NCI-H146 treated with DMSO at 0.1 percent for 48 hours (cell line): ENCODE measurements around the gene BEND3.

Experiments used
- DNase-seq: peaks from one replicate; lab custom pipeline; 2025; ENCODE audit not compliant: unreplicated experiment; lab: John Stamatoyannopoulos, UW

The BEND3 gene

DNA sequence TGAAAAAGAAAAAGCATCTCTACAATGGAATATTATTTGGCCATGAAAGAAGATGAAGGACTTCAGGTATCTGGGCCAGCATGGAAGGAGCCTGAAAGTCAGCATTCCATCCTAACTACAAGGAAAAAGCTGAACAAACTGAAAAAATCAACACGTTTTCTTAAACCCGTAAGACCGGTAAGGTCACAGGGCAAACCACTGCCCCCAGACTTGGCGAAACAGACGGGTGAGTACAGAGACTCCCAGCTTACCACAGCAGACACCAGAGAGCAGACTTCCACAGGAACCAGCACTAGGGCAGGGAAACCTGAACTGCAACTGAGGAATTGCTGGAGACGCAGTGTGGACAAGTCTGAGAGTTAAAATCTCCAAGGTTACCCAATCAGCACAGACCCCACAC, 31.4 kb downstream of the BEND3 start:
- no peak for DNase-seq

DNA sequence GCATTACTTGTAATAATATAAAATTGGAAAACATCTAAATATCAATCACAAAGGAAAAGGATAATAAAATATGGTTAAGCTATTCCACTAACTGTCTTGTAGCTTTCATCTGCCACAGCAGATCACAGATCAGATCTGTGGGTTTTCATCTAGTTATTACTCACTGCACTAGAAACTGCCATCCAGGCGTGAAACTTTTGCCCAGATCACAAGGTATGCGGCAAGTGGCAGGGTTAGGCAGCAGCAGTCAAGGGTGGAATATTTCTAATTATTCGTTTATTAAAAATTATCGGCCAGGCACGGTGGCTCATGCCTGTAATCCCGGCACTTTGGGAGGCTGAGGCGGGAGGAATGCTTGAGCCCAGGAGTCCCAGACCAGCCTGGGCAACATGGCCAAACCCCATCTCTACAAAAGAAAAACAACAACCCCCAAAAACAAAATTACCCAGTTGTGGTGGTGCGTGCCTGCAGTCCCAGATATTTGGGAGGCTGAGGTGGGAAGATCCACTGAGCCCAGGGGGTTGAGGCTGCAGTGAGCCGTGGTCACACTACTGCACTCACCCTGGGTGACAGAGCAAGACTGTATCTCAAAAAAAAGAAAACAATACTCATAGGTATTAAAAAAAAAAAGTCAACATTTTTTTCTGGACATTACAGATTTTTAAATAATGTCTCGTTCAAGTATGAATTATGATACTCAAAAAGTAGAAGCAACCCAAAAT, 32.1 kb downstream of the BEND3 start:
- no peak for DNase-seq

DNA sequence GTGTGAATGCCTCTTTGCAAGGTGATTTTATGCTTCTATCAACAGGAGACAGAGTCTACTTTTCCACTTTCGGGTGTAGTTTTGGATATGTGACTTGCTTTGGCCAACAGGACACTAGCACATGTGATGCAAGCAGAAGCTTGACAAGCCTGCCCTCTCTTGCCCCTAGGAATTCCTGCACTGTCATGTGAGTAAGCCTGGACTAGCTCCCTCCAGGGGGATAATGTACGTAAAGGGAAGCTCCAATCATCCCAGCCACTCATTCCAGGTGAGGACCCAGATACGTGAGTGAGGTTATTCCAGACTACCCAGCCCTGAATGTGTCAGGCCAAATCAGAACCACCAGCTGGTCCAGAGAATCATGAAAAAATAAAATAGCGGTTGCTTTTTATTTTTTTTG, 33.3 kb downstream of the BEND3 start:
- DNase-seq, result no peak

DNA sequence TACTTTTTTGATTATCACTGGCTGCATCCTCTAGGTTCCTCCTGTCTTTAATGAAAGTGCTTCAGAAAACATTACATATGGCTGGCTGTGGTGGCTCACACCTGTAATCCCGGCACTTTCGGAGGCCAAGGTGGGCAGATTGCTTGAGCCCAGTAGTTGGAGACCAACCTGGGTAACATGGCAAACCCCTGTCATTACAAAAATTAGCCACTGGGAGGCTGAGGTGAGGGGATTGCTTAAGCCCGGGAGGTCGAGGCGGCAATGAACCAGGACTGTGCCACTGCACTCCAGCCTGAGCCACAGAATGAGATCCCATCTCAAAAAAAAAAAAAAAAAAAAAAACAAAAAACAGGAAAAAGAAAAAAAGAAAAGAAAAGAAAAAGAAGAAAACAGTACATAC, 35.3 kb downstream of the BEND3 start:
- no peak for DNase-seq

DNA sequence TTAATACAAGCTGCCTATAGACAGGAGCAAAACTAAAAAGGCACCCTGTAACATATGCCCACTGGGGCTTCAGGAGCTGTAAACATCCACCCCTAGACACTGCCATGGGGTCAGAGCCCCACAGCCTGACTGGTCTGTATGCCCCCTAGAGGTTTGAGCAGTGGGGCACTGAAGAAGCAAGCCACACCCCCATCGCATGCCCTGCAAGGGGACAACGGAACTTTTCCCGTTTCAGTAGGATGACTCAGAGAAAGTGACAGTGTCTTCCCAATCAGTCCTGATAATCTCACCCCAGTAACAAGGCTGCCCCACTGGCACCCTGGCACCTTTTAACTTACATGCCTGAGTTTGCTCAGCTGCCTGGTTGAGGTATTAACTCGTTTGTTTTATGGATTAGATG, 35.9 kb downstream of the BEND3 start:
- no peak for DNase-seq

DNA sequence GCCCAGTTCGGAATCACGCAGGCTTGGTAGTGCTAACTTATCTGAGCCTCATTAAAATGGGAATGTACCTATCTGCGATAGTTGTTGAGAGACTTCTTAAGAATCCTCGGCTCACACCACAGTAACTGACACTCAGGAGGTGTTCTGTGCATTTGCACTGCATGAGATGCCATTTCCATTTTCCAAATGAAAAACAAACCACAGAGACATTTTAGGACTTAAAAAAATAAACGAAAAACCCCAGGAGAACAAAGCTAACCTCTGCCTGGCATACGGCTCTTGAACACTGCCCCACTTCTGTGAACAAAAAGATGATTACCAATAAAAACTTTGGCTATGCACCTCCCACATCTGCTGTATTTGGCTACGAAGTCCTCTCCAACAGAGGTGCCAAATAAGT, 37.6 kb downstream of the BEND3 start:
- no peak for DNase-seq

DNA sequence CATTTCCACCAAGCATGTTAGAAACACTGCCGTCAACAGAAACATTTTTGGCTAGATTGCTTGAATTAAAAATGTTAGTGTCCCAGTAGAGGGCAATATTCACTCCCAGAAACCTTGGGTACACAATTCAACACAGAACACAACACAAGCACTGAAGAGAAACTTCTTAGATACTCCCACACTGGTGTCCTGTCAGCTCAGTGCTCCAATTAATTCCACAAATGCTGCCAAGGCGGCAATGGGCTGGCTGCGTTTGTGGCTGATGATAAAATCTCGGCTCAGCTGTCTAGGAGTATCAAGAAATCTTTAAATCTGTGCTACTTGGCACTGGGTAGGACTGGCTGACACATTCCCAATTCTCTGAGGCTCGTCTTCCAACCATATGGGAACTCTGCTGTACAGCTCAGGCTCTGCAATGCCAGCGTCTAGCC, 39.3 kb downstream of the BEND3 start:
- DNase-seq, result no peak

DNA sequence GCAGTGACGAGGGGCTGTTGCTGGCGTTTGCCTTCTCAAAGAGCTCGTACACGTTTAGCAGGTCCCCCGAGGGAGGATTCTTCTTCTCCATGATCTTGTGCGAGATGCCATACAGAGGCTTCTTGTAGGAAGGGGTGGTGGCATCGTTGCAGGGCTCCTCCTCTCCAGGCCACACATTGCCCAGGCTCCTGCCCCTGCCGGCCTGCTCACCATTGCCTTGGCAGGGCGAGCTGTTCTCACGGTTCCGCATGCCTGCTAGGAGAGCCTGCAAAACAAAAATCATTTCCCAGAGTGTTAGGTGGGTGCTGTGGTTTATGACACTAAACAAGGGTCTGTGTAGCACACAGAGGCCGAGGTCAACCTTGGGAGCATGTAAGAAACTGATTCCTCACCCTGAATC, 44.6 kb downstream of the BEND3 start:
- DNase-seq, result no peak

DNA sequence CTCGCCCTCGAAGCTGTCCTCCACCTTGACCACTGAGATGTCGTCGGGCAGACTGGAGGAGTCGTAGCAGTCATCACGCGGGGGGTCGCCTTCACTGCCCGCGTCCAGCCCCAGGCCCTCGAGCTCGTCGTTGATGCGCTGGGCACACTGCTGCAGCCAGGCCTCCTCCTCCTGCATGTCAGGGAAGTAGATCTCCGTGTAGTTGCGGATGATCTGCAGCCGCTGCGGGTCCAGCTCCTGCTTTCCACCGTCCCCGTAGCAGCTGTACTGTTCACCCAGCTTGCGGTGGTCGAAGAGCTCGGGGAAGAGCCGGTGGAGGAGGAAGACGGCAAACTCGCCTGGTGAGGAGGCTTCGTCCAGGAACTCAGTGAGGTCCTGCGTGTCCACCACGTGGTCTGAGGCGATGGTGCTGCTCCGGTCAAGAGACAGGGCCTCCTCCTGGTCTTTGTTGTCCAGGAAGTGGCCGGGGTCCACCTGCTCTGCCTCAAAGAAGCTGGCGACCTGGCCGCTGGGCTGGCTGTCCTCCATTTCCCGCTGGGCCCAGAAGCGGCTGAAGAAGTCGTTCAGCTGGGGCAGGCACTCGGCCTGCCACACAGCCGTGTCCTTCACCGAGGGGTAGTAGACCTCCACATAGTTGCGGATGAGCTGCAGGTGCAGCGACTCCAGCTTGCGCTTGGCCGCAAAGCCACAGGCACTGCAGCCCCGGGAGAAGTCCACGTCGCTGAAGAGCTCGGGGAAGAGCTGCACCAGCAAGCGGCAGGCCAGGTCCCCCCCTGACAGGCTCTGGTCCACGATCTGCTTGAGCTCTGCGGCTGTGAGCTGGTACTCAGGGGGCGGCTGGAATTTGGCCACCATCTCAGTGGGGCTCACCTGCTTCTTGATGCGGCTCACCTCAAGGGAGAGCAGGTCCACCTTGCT, 45.4 kb downstream of the BEND3 start:
- DNase-seq, result no peak

DNA sequence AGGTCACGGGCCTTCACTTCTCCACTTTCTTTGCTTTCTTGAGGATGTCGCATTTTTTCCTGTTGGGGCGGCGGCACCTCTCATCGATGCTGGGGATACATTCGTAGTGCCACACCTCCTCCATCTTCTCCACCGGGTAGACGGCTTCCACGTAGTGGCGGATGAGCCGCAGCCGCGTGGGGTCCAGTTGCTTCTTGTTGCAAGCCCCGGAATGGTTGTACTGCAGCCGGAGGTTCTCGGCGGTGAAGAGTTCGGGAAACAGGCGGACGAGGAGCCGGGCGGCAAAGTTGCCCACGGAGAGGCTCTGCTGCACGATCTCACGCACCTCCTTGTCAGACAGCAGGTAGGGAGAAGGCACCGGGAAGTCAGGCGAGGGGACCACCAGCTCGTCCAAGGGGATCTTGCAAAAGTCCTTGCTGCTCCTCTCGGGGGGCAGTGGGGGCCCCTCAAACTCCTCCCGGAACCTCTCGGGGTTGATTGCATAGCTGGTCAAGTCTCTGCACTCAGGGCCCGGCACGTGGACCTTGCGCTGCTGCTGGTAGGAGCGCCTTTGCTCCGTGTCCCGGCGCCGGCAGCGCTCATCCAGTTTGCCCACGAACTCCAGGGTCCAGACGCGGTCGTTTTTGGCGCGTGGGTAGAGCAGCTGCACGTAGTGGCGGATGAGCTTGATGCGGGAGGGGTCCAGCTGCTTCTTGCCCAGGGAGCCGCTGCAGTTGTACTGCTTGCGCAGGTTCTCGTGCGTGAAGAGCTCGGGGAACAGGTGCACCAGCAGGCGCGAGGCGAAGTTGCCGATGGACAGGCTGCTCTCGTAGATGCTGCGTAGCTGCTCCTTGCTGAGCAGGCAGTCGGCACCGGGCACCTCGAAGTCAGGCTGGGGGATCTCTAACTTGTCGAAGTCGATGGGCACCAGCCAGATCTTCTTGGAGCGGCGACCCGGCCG, 46.4 kb downstream of the BEND3 start:
- no peak for DNase-seq

DNA sequence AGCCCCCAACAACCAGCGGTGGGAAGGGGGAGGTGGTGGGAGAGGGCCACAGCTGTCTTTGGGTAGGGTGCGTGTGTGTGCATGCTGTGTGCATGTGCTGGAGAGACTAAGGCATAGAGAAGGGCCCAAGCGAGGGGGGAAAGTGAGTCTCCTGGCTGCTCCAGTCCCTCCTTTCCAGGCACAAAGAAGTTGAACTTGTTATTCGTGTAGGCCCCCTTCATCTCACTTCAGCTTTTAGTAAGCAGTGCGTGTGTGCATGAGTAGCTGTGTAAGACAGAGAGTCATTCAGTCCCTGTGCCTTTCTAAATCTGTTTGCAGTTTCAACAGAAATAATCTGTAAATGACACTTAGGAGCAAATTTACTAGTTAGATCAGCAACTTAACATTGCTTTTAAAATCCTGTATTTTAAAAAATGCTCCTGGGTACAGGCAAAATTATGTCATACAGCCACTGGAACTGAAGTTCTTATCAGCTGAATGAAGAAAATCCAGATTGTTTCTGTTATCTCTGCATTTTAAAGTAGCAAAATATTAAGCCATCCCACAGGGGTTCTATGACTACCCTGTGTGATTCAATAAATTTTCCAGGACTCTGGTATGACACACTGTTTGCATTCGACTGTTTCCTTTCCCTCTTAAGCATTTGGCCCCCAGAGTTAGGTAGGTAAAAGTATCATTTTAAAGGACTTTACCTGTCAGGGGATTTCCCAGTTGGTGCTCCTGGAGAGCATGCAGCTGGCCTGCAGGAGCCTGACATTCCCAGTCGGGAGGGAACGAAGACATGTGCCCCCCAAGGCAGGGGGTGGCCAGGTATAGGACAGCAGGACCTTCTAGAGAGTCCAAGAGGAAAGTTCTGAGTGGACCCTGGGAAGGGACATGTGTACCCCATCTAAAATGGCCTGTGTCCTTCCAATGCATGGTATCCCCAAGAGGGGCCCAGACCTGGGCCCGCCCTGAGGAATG, 48.3 kb downstream of the BEND3 start:
- DNase-seq, result no peak

DNA sequence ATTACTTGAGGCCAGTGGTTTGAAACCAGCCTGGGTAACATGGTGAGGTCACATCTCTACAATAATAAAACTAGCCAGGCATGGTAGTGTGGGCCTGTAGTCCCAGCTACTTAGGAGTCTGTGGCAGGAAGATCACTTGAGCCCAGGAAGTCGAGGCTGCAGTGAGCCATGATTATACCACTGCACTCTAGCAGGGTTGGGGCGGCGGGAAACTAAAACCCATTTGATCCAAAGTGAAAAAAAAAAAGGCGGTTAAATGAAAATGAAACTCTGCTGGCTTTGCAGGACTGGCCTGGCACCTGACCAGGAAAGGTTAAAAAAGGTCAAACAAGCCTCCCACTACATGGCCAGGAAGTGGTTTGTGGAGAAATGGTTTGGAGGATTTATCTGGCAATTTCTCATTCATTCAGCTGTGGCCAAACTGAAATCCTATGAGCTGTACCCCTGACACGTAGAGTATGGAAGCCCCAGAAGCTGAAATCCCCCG, 50.7 kb downstream of the BEND3 start:
- DNase-seq, result no peak

DNA sequence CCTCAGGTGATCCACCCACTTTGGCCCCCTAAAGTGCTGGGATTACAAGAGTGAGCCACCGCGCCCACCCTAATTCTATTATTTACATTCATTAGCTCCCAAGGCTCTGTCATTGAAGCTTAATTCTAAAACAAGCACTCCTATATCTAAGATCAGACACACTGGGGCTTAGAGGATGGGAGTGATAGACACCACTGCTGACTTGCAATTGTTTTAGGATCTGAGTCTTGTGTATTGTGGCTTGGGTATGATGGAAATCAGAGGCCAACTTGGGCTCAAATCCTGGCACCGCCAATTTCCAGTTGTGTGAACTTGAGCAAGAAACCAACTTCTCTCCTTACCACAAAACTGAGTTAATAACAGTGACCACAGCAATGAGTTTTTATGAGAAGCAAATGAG, 52.6 kb downstream of the BEND3 start:
- DNase-seq, result no peak

DNA sequence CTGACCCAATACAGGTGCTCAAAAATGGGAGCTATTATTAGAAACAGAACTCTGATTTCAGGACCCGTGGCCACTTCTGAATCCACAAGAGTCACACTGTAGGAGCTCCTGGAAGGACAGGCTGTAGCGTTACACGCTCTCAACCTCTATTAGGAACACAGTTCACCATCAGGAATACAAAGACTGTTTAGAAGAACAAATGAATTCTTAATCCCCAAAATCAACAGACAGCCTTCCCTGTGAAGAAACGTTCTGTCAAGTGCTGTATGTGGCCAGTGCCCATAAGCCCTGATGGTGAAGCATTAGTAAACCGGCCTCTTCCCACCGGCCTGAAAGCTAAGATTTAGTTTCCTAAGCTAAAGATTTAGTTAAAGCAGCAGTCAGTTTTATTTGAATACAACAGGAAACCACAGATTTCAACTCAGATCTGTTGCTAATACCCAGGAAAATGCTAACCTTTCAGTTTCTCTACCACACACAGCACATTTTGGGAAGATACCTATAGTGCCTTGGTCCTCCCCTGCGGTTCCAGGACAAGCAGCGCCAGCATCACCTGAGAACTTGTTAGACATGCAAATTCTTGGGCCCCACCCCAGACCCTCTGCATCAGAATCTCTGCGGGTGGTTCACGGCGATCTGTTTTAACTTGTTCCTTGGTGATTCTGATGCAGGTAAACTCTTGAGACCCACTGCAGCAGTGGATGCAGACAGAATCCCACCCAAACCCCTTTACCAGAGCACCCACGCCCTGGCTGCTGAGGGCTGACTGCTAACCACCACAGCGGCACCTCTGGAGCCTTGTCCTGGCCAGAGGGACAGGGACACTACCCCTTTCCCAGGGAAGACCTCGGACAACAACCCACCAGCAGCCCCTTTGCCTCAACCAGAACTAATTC, 53.9 kb downstream of the BEND3 start:
- DNase-seq, result no peak

DNA sequence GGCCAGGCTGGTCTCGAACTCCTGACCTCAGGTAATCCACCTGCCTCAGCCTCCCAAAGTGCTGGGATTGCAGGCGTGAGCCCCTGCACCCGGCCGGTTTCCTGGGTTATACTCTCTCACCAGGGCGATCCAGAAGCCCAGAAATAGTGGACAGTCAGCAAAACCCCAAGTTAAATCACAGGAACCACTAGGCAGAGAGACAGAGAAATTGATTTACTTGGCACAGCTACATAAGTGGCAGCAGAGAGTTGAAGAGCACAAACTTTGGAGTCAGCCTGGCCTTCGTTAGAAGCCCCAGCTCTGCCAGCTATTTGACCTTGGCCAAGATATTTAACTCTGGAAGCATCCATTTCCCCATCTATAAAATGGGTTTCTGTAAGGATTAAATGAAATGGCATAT, 54.6 kb downstream of the BEND3 start:
- no peak for DNase-seq

DNA sequence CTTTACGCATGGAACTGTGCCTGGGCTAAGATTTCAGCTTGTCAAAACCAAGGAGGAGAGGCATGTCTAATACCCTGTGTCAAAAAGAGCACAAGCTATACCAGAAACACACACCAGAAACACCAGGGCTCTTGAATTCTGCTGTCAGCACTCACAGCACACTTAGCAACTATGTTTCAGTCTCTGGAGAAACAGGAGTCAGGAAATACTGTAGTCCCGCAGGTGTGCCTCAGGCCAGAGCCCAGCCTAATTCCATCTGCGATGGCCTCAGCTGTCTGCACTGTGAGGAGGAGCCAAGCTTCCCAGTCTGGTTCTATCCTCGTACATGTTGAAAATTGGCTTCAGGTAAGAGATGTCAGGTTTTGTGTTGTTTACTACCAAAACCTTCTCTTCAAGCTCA, 55.7 kb downstream of the BEND3 start:
- DNase-seq, result no peak

DNA sequence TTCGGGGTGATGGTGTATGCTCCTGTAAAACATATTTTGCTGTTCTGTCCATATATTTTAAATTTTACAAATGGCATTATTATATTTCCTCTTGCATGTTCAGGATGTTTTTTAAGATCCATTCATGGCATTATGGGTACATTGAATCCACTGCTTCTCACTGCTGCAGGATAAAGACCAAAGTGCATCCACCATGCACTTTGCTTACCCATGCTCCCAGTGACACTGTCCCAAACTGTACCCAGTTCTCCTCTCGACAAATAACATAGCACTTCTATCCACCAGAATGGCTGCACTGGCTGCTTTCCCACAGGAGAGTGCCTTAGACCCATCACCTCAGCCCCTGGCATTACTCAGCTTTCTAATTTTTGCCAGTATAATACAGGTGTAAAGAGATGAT, 57.6 kb downstream of the BEND3 start:
- DNase-seq, result no peak

DNA sequence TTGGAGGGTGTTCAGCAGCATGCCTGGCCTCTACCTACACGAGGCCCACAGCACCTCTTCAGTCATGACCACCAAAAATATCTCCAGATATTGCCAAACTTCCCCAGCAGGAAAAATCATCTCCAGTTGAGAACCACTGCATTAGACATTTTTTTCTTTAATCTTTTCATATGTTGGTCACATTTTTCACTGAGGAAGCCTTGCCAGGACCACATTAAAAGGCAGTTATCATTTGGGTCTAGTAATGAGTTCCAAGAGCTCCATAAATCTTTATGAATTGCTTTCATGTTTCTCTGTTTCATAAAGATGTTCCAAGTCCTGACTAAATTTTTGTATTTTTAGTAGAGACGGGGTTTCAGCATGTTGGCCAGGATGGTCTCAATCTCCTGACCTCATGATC, 58.5 kb downstream of the BEND3 start:
- no peak for DNase-seq

DNA sequence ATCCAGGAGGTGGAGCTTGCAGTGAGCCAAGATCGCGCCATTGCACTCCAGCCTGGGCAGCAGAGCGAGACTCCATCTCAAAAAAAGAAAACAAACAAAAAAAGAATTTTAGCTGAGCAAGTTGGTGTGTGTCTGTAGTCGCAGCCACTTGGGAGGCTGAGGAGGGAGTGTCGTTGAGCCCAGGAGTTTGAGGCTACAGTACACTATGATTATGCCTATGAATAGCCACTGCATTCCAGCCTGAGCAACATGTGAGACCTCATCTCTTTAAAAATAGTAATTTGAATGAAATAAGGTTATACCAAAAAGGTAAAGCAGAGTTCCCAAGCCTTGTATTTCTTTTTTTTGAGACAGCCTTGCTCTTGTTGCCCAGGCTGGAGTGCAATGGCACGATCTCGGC, 67.5 kb downstream of the BEND3 start:
- no peak for DNase-seq
